Thyroid gland (tissue), 4 donors: Measurements from ENCODE around the gene TEKT2.

Experiments
- POLR2A ChIP-seq, 2 donors: fragments of 450-650 bp; IDR thresholded peaks; one replicate each; pipeline ENCODE4 v1.6.1; 2017; ENCODE audit warnings: antibody characterized with exemption in 2 of 2, mild to moderate bottlenecking in 2 of 2, moderate library complexity in 1 of 2
- TF ChIP-seq, protein P1 (sequence below), 6 experiments: fragments of 200-600 bp in 3 of 6; fragments of 450-650 bp in 3 of 6; sonication (generic) in 3 of 6; IDR thresholded peaks; one replicate each; pipeline ENCODE4 v1.5.1; 2016 to 2019; ENCODE audit warnings: antibody characterized with exemption in 6 of 6, mild to moderate bottlenecking in 2 of 6, inconsistent platforms in 1 of 6, moderate library complexity in 1 of 6

DNA sequence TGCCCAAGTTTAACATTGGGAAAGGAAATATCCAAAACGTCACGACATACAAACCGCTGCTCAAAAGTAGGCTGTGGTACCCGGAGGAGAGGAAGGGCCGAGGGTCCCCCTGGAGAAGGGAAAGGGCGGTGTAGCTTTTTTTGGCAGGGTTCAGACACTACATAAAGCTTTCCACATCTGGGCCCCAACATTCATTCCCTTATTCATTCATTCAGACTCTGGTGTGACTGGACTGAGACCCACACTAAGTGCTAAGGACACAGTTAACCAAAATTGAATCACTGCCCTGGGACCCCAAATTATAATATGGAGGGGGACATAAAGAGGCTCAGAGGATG lies 51.4 kb downstream of the TEKT2 start:
- TF ChIP-seq POLR2A (IDR thresholded peaks at IDR 0.05), result no peak
- TF ChIP-seq, protein P1, sequence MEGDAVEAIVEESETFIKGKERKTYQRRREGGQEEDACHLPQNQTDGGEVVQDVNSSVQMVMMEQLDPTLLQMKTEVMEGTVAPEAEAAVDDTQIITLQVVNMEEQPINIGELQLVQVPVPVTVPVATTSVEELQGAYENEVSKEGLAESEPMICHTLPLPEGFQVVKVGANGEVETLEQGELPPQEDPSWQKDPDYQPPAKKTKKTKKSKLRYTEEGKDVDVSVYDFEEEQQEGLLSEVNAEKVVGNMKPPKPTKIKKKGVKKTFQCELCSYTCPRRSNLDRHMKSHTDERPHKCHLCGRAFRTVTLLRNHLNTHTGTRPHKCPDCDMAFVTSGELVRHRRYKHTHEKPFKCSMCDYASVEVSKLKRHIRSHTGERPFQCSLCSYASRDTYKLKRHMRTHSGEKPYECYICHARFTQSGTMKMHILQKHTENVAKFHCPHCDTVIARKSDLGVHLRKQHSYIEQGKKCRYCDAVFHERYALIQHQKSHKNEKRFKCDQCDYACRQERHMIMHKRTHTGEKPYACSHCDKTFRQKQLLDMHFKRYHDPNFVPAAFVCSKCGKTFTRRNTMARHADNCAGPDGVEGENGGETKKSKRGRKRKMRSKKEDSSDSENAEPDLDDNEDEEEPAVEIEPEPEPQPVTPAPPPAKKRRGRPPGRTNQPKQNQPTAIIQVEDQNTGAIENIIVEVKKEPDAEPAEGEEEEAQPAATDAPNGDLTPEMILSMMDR (IDR thresholded peaks at IDR 0.05), result no peak
